HCT116 (cell line): ENCODE results near the gene VGF.

Experiments used
- ATF3 ChIP-seq: IDR thresholded peaks from 2 replicates; pipeline ENCODE4 v1.6.1; 2012
- CTCF ChIP-seq, 3 experiments: fragments of 200-600 bp in 1 of 3; sonication (generic) in 1 of 3; IDR thresholded peaks in 2 of 3; conservative IDR thresholded peaks in 1 of 3; 2 replicates each; pipeline ENCODE4 v1.5.1; 2012 to 2017; ENCODE audit warnings: low read depth in 2 of 3, low read length in 2 of 3, antibody characterized with exemption in 1 of 3, borderline replicate concordance in 1 of 3, control low read depth in 1 of 3, mild to moderate bottlenecking in 1 of 3, mixed read lengths in 1 of 3, mixed run types in 1 of 3, moderate library complexity in 1 of 3; ENCODE audit not compliant: insufficient read depth in 1 of 3
- EZH2 ChIP-seq: fragments of 200-600 bp; sonication (generic); IDR thresholded peaks from 2 replicates; pipeline ENCODE4 v1.6.1; 2017; ENCODE audit warnings: antibody characterized with exemption, mixed run types
- EZH2phosphoT487 ChIP-seq: fragments of 200-600 bp; IDR thresholded peaks from 2 replicates; pipeline ENCODE4 v1.6.1; 2018; ENCODE audit warnings: antibody characterized with exemption, borderline replicate concordance
- JUND ChIP-seq: IDR thresholded peaks from 2 replicates; pipeline ENCODE4 v1.6.1; 2012
- MAX ChIP-seq: IDR thresholded peaks from 2 replicates; pipeline ENCODE4 v1.6.1; 2012
- POLR2A ChIP-seq: IDR thresholded peaks from 2 replicates; pipeline ENCODE4 v1.7.0; 2011; ENCODE audit warnings: borderline replicate concordance; ENCODE audit not compliant: insufficient read depth, insufficient read length; ENCODE audit errors: extremely low read depth
- POLR2AphosphoS5 ChIP-seq: IDR thresholded peaks from 2 replicates; pipeline ENCODE4 v1.6.1; 2011; ENCODE audit warnings: mild to moderate bottlenecking, low read depth, low read length, moderate library complexity
- RAD21 ChIP-seq: IDR thresholded peaks from 2 replicates; pipeline ENCODE4 v1.6.1; 2012; ENCODE audit warnings: low read depth, mild to moderate bottlenecking
- REST ChIP-seq: IDR thresholded peaks from 2 replicates; pipeline ENCODE4 v1.6.1; 2012; ENCODE audit warnings: low read depth
- SIN3A ChIP-seq: IDR thresholded peaks from 2 replicates; pipeline ENCODE4 v1.6.1; 2012; ENCODE audit warnings: low read depth
- SP1 ChIP-seq: IDR thresholded peaks from 2 replicates; pipeline ENCODE4 v1.6.1; 2012; ENCODE audit warnings: low read depth
- ZBTB33 ChIP-seq: IDR thresholded peaks from 2 replicates; pipeline ENCODE4 v1.6.1; 2011; ENCODE audit warnings: mild to moderate bottlenecking, low read length, moderate library complexity; ENCODE audit not compliant: insufficient replicate concordance; ENCODE audit errors: extremely low read depth
- ZNF274 ChIP-seq: fragments of 200-500 bp; sonication (Bioruptor generic); IDR thresholded peaks from 2 replicates; pipeline ENCODE4 v1.6.1; 2014; ENCODE audit warnings: mild to moderate bottlenecking, low read depth, low read length, inconsistent platforms

- TF ChIP-seq EZH2phosphoT487 (no peak), RAD21 (no peak), CTCF (IDR thresholded peaks at IDR 0.05 in 2 of 3, conservative IDR thresholded peaks at IDR 0.05 in 1 of 3; ENCODE audit: borderline replicate concordance in 1 of 3, insufficient read depth in 1 of 3, low read depth in 2 of 3, low read length in 2 of 3) (no peak), ZBTB33 (no peak), JUND (no peak), POLR2A (no peak), ZNF274 (no peak), EZH2 (no peak), REST (no peak), ATF3 (no peak), MAX (no peak), SIN3A (no peak), POLR2AphosphoS5 (no peak), SP1 (no peak)
These were observed 50.2 kb downstream of the VGF start for GRCh38 chr7:101115215-101115614.
